ENCODE results near the gene NDOR1. TPM values are rescaled to one million over a fixed set of nuclear protein-coding genes. Genes with fewer than 3 reads are reported as not detected.
A peak's percentile ranks its signal among the peaks of the same experiment; 100 is the strongest.

The NDOR1 gene
- total and polyA plus RNA-seq, 5 donors = 5.1 to 7.9 (median 5.3) TPM

- no peak overlapping the region for H3K4me3 ChIP-seq (ENCODE audit: low read length)
- peaks cover 4% of the 10 kb centered on the region for H3K4me1 ChIP-seq (ENCODE audit: control insufficient read depth, insufficient read depth, low read length)
- no peaks in the 10 kb centered on the region for H3K9me3 ChIP-seq (ENCODE audit: control insufficient read depth, low read length)
- H3K27ac ChIP-seq (ENCODE audit: low read length) = no peak overlapping the region
- intact Hi-C loops (cut with DNase I) = no loop called here
- no peak for DNase-seq
- WGBS = 90% methylated on average over 14 of the region's 14 CpGs
- H3K27me3 ChIP-seq (ENCODE audit: control insufficient read depth, insufficient read depth) = no peaks in the 10 kb centered on the region
- no peak for ATAC-seq
Measured at GRCh38 chr9:137193771-137194170, 11.7 kb upstream of the NDOR1 start.

- intact Hi-C loops (cut with DNase I) = no loop called here
- Histone ChIP-seq H3K4me3 (ENCODE audit: low read length) (no peak overlapping the region), H3K4me1 (ENCODE audit: control insufficient read depth, insufficient read depth, low read length) (peaks cover 4% of the 10 kb centered on the region), H3K27ac (ENCODE audit: low read length) (no peak overlapping the region), H3K9me3 (ENCODE audit: control insufficient read depth, low read length) (no peaks in the 10 kb centered on the region), H3K27me3 (ENCODE audit: control insufficient read depth, insufficient read depth) (no peaks in the 10 kb centered on the region)
- no peak for ATAC-seq
- 68% methylated on average over 16 of the region's 16 CpGs for WGBS
- no peak for DNase-seq
Measured at GRCh38 chr9:137194388-137194787, 11.1 kb upstream of the NDOR1 start.

- Histone ChIP-seq H3K27ac (ENCODE audit: low read length) (no peak overlapping the region), H3K4me3 (ENCODE audit: low read length) (no peak overlapping the region), H3K9me3 (ENCODE audit: control insufficient read depth, low read length) (no peaks in the 10 kb centered on the region), H3K27me3 (ENCODE audit: control insufficient read depth, insufficient read depth) (no peaks in the 10 kb centered on the region), H3K4me1 (ENCODE audit: control insufficient read depth, insufficient read depth, low read length) (no peaks in the 10 kb centered on the region)
- 86% methylated on average over 10 of the region's 10 CpGs for WGBS
- DNase-seq = no peak
- intact Hi-C loops (cut with DNase I) = no loop called here
- ATAC-seq = no peak
Measured at GRCh38 chr9:137194909-137195308, 10.6 kb upstream of the NDOR1 start.

GRCh38 chr9:137195525-137196220 lies 9.8 kb upstream of the NDOR1 start:
- Histone ChIP-seq H3K4me3 (ENCODE audit: low read length) (no peak overlapping the region), H3K27ac (ENCODE audit: low read length) (no peak overlapping the region), H3K9me3 (ENCODE audit: control insufficient read depth, low read length) (no peaks in the 10 kb centered on the region), H3K27me3 (ENCODE audit: control insufficient read depth, insufficient read depth) (no peaks in the 10 kb centered on the region), H3K4me1 (ENCODE audit: control insufficient read depth, insufficient read depth, low read length) (no peaks in the 10 kb centered on the region)
- 82% methylated on average over 21 of the region's 21 CpGs for WGBS
- DNase-seq = no peak
- no peak for ATAC-seq
- intact Hi-C loops (cut with DNase I) = no loop called here

GRCh38 chr9:137198051-137198901 lies 7.2 kb upstream of the NDOR1 start:
- no peaks in the 10 kb centered on the region for H3K4me1 ChIP-seq (ENCODE audit: control insufficient read depth, insufficient read depth, low read length)
- intact Hi-C loops (cut with DNase I) = no loop called here
- ATAC-seq (no peak), DNase-seq (no peak)
- no peak overlapping the region for H3K27ac ChIP-seq (ENCODE audit: low read length)
- no peak overlapping the region for H3K4me3 ChIP-seq (ENCODE audit: low read length)
- no peaks in the 10 kb centered on the region for H3K9me3 ChIP-seq (ENCODE audit: control insufficient read depth, low read length)
- H3K27me3 ChIP-seq (ENCODE audit: control insufficient read depth, insufficient read depth) = no peaks in the 10 kb centered on the region
- 85% methylated on average over 19 of the region's 19 CpGs for WGBS

GRCh38 chr9:137198902-137199283 lies 6.6 kb upstream of the NDOR1 start:
- no peak for ATAC-seq
- intact Hi-C loops (cut with DNase I) = no loop called here
- Histone ChIP-seq H3K27me3 (ENCODE audit: control insufficient read depth, insufficient read depth) (no peaks in the 10 kb centered on the region), H3K4me3 (ENCODE audit: low read length) (no peak overlapping the region), H3K9me3 (ENCODE audit: control insufficient read depth, low read length) (no peaks in the 10 kb centered on the region), H3K27ac (ENCODE audit: low read length) (no peak overlapping the region), H3K4me1 (ENCODE audit: control insufficient read depth, insufficient read depth, low read length) (no peaks in the 10 kb centered on the region)
- no peak for DNase-seq
- 73% methylated on average over 11 of the region's 11 CpGs for WGBS

GRCh38 chr9:137199411-137200121 lies 5.9 kb upstream of the NDOR1 start:
- Histone ChIP-seq H3K4me1 (ENCODE audit: control insufficient read depth, insufficient read depth, low read length) (peaks cover 5% of the 10 kb centered on the region), H3K9me3 (ENCODE audit: control insufficient read depth, low read length) (no peaks in the 10 kb centered on the region), H3K4me3 (ENCODE audit: low read length) (peak overlapping the region; percentile 78), H3K27ac (ENCODE audit: low read length) (no peak overlapping the region), H3K27me3 (ENCODE audit: control insufficient read depth, insufficient read depth) (no peaks in the 10 kb centered on the region)
- intact Hi-C loops (cut with DNase I) = no loop called here
- ATAC-seq (no peak), DNase-seq (peak in 1 of 3 donors; percentile 79)
- WGBS = 8% methylated on average over 51 of the region's 51 CpGs

GRCh38 chr9:137200311-137201204 lies 4.9 kb upstream of the NDOR1 start, which contains the start of gene TPRN:
TSS of gene TPRN (minus strand) at chr9:137200741. CDS start at chr9:137200711, 30 bp downstream.
- H3K4me1 ChIP-seq (ENCODE audit: control insufficient read depth, insufficient read depth, low read length) = peaks cover 7% of the 10 kb centered on the region
- ATAC-seq = peak; percentile 98
- intact Hi-C loops (cut with DNase I) = no loop called here

GRCh38 chr9:137201205-137201868 lies 4.2 kb upstream of the NDOR1 start:
- Histone ChIP-seq H3K9me3 (ENCODE audit: control insufficient read depth, low read length) (no peaks in the 10 kb centered on the region), H3K4me1 (ENCODE audit: control insufficient read depth, insufficient read depth, low read length) (peaks cover 10% of the 10 kb centered on the region), H3K27me3 (ENCODE audit: control insufficient read depth, insufficient read depth) (no peaks in the 10 kb centered on the region), H3K27ac (ENCODE audit: low read length) (peak overlapping the region; percentile 85), H3K4me3 (ENCODE audit: low read length) (peak overlapping the region; percentile 49)
- WGBS = 14% methylated on average over 23 of the region's 23 CpGs
- intact Hi-C loops (cut with DNase I) = no loop called here
- ATAC-seq (no peak), DNase-seq (no peak)

More at GRCh38 chr9:137200311-137201204, 4.9 kb upstream of the NDOR1 start, which contains the start of gene TPRN:
- under 1% methylated on average over 118 of the region's 118 CpGs for WGBS
- H3K4me3 ChIP-seq (ENCODE audit: low read length) = peak within 1 kb of the TSS; percentile 78
- DNase-seq = peak; percentile 100
- H3K9me3 ChIP-seq (ENCODE audit: control insufficient read depth, low read length) = no peaks in the 10 kb centered on the region
- H3K27ac ChIP-seq (ENCODE audit: low read length) = peak within 1 kb of the TSS; percentile 85
- no peaks in the 10 kb centered on the region for H3K27me3 ChIP-seq (ENCODE audit: control insufficient read depth, insufficient read depth)

- Histone ChIP-seq H3K27me3 (ENCODE audit: control insufficient read depth, insufficient read depth) (no peaks in the 10 kb centered on the region), H3K27ac (ENCODE audit: low read length) (no peak overlapping the region), H3K4me1 (ENCODE audit: control insufficient read depth, insufficient read depth, low read length) (peaks cover 14% of the 10 kb centered on the region), H3K9me3 (ENCODE audit: control insufficient read depth, low read length) (no peaks in the 10 kb centered on the region), H3K4me3 (ENCODE audit: low read length) (no peak overlapping the region)
- DNase-seq = no peak
- 71% methylated on average over 8 of the region's 8 CpGs for WGBS
- intact Hi-C loops (cut with DNase I) = no loop called here
- no peak for ATAC-seq
Measured at GRCh38 chr9:137202966-137203365, 2.5 kb upstream of the NDOR1 start.
